HFF-Myc (cell line): ENCODE data around the gene TMEM74B.

Source experiments
- DNase-seq: peaks from one replicate; pipeline ENCODE4 v3.0.0-alpha.2; 2011; ENCODE audit warnings: low read depth; ENCODE audit errors: extremely low read depth
- H3K4me3 ChIP-seq: replicated peaks from 2 replicates; pipeline ENCODE4 v1.5.1; 2011; ENCODE audit warnings: low read depth, mild to moderate bottlenecking, control low read depth, low read length
- TF ChIP-seq, protein P1 (sequence below): IDR thresholded peaks from 2 replicates; pipeline ENCODE4 v1.5.1; 2012; ENCODE audit warnings: mild to moderate bottlenecking, low read depth, low read length, control low read depth; ENCODE audit errors: missing control alignments

Gene TMEM74B

DNA sequence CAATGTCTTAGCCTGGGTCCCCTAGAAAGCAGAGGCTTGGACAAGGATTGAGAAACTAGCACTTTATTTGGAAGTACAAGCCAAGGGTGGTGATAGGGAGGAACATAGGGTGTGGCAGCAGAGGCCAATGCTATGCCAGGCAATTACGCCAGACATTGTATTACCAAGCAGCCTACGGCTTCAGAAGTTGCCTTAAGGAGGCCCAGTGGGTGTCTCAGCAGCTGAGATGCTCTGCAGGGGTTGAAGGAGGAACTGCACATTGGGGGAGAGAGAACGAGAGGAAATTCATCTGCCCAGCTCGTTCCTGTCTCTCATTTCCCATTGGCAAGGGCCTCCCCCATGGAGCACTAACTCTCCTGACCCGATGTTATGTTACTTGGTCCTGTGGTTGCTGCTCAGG lies 19.3 kb upstream of the TMEM74B start:
- TF ChIP-seq, protein P1, sequence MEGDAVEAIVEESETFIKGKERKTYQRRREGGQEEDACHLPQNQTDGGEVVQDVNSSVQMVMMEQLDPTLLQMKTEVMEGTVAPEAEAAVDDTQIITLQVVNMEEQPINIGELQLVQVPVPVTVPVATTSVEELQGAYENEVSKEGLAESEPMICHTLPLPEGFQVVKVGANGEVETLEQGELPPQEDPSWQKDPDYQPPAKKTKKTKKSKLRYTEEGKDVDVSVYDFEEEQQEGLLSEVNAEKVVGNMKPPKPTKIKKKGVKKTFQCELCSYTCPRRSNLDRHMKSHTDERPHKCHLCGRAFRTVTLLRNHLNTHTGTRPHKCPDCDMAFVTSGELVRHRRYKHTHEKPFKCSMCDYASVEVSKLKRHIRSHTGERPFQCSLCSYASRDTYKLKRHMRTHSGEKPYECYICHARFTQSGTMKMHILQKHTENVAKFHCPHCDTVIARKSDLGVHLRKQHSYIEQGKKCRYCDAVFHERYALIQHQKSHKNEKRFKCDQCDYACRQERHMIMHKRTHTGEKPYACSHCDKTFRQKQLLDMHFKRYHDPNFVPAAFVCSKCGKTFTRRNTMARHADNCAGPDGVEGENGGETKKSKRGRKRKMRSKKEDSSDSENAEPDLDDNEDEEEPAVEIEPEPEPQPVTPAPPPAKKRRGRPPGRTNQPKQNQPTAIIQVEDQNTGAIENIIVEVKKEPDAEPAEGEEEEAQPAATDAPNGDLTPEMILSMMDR, result no peak
- no peak overlapping the region for H3K4me3 ChIP-seq
- no peak for DNase-seq

GRCh38 chr20:1203630-1204029 lies 18.8 kb upstream of the TMEM74B start:
- TF ChIP-seq, protein P1, result no peak
- DNase-seq, result no peak
- H3K4me3 ChIP-seq, result no peak overlapping the region

DNA sequence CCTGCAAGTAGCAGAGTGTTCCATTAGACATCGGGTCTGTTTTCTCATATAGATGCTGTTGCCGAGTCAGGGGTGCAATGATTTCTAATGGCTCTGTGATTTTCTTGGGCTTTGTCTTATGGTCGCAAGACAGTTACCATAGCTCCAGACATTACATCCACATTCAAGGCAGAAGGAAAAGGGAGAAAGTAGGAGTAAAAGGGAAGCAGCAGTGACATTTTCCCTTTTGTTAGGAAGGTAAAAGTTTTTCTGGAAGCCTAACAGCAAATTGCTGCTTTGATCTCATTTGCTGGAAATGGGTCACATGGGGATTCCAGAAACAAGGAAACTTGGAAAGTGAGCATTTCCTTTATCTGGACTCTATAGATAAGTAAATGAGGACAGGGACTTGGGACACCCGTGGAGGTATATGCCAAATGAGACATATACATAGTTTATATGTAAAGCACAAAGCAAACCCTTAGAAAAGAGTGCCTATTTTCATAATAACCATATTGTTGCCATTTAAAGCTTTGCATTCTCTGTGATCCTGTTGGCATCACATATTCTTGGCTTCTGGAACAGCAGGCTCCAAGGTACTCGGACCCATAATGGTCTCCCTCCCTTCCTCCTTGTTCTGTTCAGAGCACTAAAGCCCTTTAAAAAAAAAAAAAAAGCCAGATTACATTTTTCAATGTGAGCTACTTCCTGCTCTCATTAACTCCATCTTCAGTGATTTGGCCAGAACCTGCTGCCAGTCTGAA lies 18.2 kb upstream of the TMEM74B start, which contains the start of gene C20orf202:
Gene C20orf202 (plus strand): TSS at position 693 of the 743 bp plus-strand sequence. CDS start 132 bp downstream, outside the sequence.
- TF ChIP-seq, protein P1, result no peak
- DNase-seq, result no peak
- no peak within 1 kb of the TSS for H3K4me3 ChIP-seq

DNA sequence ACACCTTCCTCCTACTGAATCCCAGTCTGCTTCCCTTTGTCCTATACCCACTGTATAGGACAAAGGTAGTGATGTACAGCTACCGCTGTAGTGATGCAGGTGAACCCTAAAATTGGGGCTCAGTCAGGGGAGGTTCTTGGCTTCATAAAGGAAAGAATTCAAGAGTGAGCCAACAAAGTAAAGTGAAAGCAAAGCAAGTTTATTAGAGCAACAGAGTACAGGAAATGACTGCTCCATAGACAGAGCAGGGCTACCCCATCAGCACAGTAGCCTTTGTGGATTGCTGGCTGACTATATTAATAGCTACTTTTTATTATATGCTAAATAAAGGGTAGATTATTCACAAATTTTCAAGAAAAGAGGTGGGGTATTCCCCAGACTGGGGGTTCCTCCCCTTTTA lies 15.2 kb upstream of the TMEM74B start:
- TF ChIP-seq, protein P1, result no peak
- no peak overlapping the region for H3K4me3 ChIP-seq
- DNase-seq, result no peak

DNA sequence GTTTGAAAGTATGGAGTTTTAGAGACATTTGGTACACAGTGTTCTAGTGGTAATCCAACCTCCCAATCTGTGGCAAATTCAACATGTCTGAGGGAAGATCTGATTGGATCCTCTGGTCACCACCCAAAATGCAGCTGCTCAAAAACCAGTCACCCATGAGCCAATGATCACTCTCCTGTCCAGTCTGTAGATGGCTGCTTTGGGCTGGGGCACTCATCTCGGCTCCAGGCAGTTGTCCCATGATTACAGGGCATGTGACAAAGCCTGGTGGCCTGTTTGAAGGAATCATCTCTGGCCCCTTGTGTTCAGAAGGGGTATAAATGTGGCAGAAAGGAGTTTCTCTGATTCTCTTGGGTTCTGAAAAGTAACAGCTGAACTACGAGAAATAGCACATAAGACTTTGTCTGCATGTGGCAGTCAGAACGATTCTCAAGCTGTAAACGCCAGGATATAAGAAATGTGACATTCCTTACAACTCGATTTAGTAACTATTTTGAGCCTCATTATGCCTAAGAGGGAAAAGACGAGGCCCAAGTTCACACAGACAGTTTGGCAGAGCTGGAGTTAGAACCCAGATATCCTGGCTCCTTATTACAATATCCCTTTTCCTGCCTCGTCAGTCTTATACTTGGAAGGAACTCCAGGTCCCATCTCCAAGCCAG lies 14.6 kb upstream of the TMEM74B start:
- TF ChIP-seq, protein P1, result no peak
- DNase-seq, result no peak
- H3K4me3 ChIP-seq, result no peak overlapping the region

GRCh38 chr20:1198751-1199150 lies 14.0 kb upstream of the TMEM74B start:
- TF ChIP-seq, protein P1, result no peak
- no peak overlapping the region for H3K4me3 ChIP-seq
- no peak for DNase-seq
